HG03066 (cell line): ENCODE data around the gene MRPL30.
"Not testable (repeated sequence)": the region's sequence is repeated elsewhere in the genome, so short reads cannot be mapped to it uniquely, and the experiment has no call there.

Experiments used
- ATAC-seq: cut with Tn5 transposase; IDR thresholded peaks from one replicate; pipeline ENCODE4 v1.9.1; 2021; ENCODE audit warnings: low read depth; ENCODE audit not compliant: unreplicated experiment

MRPL30 gene

GRCh38 chr2:99180755-99181623 lies at the start of gene MRPL30, which contains the start of gene MITD1:
MRPL30 (plus strand) TSS chr2:99181184; CDS start chr2:99186204, 5,020 bp downstream.
MITD1 (minus strand) TSS chr2:99181058; CDS start chr2:99180981, 77 bp downstream.
- ATAC-seq, result peak; percentile 96

GRCh38 chr2:99135044-99135556 lies 45.9 kb upstream of the MRPL30 start:
- ATAC-seq, result not testable (repeated sequence)

- no peak for ATAC-seq
Observed at GRCh38 chr2:99139003-99139402, 42.0 kb upstream of the MRPL30 start.

- no peak for ATAC-seq
Observed at GRCh38 chr2:99140056-99140859, 40.7 kb upstream of the MRPL30 start.

GRCh38 chr2:99140860-99141109 lies 40.2 kb upstream of the MRPL30 start:
- ATAC-seq, result peak; percentile 27

- ATAC-seq, result peak; percentile 85
Observed at GRCh38 chr2:99141110-99142108, 39.6 kb upstream of the MRPL30 start, which contains the start of gene C2orf15. C2orf15 (plus strand) TSS chr2:99141707; CDS start chr2:99150559, 8,852 bp downstream.

GRCh38 chr2:99150706-99151105 lies 30.3 kb upstream of the MRPL30 start:
- ATAC-seq, result no peak

GRCh38 chr2:99152199-99152895 lies 28.6 kb upstream of the MRPL30 start:
- ATAC-seq, result no peak

- no peak for ATAC-seq
Observed at GRCh38 chr2:99153921-99154604, 26.9 kb upstream of the MRPL30 start.

- peak; percentile 93 for ATAC-seq
Observed at GRCh38 chr2:99154643-99155536, 26.1 kb upstream of the MRPL30 start, which contains the start of the genes LIPT1 and TSGA10. LIPT1 (plus strand) TSS chr2:99154967; CDS start chr2:99161958, 6,991 bp downstream. TSGA10 (minus strand) TSS chr2:99154942; CDS start chr2:99109439, 45,503 bp downstream.

GRCh38 chr2:99156891-99157290 lies 24.1 kb upstream of the MRPL30 start:
- no peak for ATAC-seq

- no peak for ATAC-seq
Observed at GRCh38 chr2:99158599-99158998, 22.4 kb upstream of the MRPL30 start.

- ATAC-seq, result no peak
Observed at GRCh38 chr2:99159594-99159993, 21.4 kb upstream of the MRPL30 start.

- ATAC-seq, result no peak
Observed at GRCh38 chr2:99166218-99166617, 14.8 kb upstream of the MRPL30 start.

- no peak for ATAC-seq
Observed at GRCh38 chr2:99169534-99169933, 11.4 kb upstream of the MRPL30 start.

GRCh38 chr2:99171377-99172140 lies 9.4 kb upstream of the MRPL30 start:
- no peak for ATAC-seq

GRCh38 chr2:99181624-99182000 lies 628 bp downstream of the MRPL30 start:
- no peak for ATAC-seq
